OCI-LY7 (cell line): Measurements from ENCODE around the gene GNAL. TPM values are rescaled to one million over a fixed set of nuclear protein-coding genes. Genes with fewer than 3 reads are reported as not detected.

Source experiments
- BruUV-seq: library from RNA; stranded (reverse); fragments of 400-500 nt; replicated peaks from 2 replicates; lab custom pipeline; 2021; lab: Mats Ljungman, UMichigan
- CTCF ChIA-PET: fragments of 300-600 bp; sonication (Branson Sonifier 250); formaldehyde crosslinking; loops from one replicate; lab custom pipeline; 2022; ENCODE audit warnings: antibody characterized with exemption; ENCODE audit not compliant: unreplicated experiment; lab: Charles Lee
- POLR2A ChIA-PET: fragments of 300-600 bp; sonication (Branson Sonifier 250); formaldehyde crosslinking; loops from one replicate; lab custom pipeline; 2022; ENCODE audit warnings: antibody characterized with exemption; lab: Charles Lee
- DNase-seq: peaks from one replicate; pipeline ENCODE4 v3.0.0-alpha.2; 2015; ENCODE audit warnings: low spot score
- H2AFZ ChIP-seq: fragments of 200-600 bp; sonication (generic), shearing (Covaris generic); 2 replicates; pipeline ENCODE4 v1.6.1; 2014; ENCODE audit warnings: mild to moderate bottlenecking, antibody characterized with exemption, low read length, moderate library complexity
- H3K27ac ChIP-seq: fragments of 200-600 bp; sonication (generic); 2 replicates; pipeline ENCODE4 v1.5.1; 2014; ENCODE audit warnings: mixed run types, low read depth, mild to moderate bottlenecking, moderate library complexity, low read length, inconsistent platforms; ENCODE audit not compliant: poor library complexity, severe bottlenecking
- H3K36me3 ChIP-seq: fragments of 200-600 bp; sonication (generic); 2 replicates; pipeline ENCODE4 v1.6.1; 2014; ENCODE audit warnings: mild to moderate bottlenecking, antibody characterized with exemption, low read length, moderate library complexity, mixed read lengths; ENCODE audit not compliant: insufficient read depth
- H3K4me1 ChIP-seq: fragments of 200-600 bp; sonication (generic); 2 replicates; pipeline ENCODE4 v1.5.1; 2014; ENCODE audit warnings: mild to moderate bottlenecking, low read length; ENCODE audit not compliant: insufficient read depth, poor library complexity, severe bottlenecking
- H3K4me2 ChIP-seq: fragments of 200-600 bp; sonication (generic); 2 replicates; pipeline ENCODE4 v1.6.1; 2014; ENCODE audit warnings: mild to moderate bottlenecking, low read length
- H3K4me3 ChIP-seq: fragments of 200-600 bp; sonication (generic); 2 replicates; pipeline ENCODE4 v1.5.1; 2014; ENCODE audit warnings: mild to moderate bottlenecking, low read depth, low read length; ENCODE audit not compliant: poor library complexity, severe bottlenecking
- H3K79me2 ChIP-seq: fragments of 200-600 bp; sonication (generic); 2 replicates; pipeline ENCODE4 v1.6.1; 2016; ENCODE audit warnings: low read depth, mild to moderate bottlenecking, low read length, moderate library complexity, mixed read lengths; ENCODE audit not compliant: insufficient read depth
- H3K9me2 ChIP-seq: fragments of 200-600 bp; sonication (generic); 2 replicates; pipeline ENCODE4 v1.6.1; 2016; ENCODE audit warnings: mild to moderate bottlenecking, low read length, mixed read lengths; ENCODE audit not compliant: insufficient read depth
- H3K9me3 ChIP-seq: fragments of 200-600 bp; sonication (generic); 2 replicates; pipeline ENCODE4 v1.6.1; 2014; ENCODE audit warnings: mild to moderate bottlenecking, mixed run types, low read length, mixed read lengths
- H4K20me1 ChIP-seq: fragments of 200-600 bp; sonication (generic); 2 replicates; pipeline ENCODE4 v1.6.1; 2014; ENCODE audit warnings: mild to moderate bottlenecking, antibody characterized with exemption, low read length, moderate library complexity, mixed read lengths; ENCODE audit not compliant: insufficient read depth
- CTCF ChIP-seq: fragments of 200-600 bp; sonication (generic); conservative IDR thresholded peaks from 2 replicates; pipeline ENCODE4 v1.5.1; 2014; ENCODE audit warnings: mild to moderate bottlenecking, antibody characterized with exemption, low read length, moderate library complexity, mixed read lengths
- EZH2phosphoT487 ChIP-seq: fragments of 200-600 bp; sonication (generic); IDR thresholded peaks from 2 replicates; pipeline ENCODE4 v1.6.1; 2018; ENCODE audit warnings: low read depth, borderline replicate concordance, mild to moderate bottlenecking, mixed run types, antibody characterized with exemption, low read length, moderate library complexity, mixed read lengths
- intact Hi-C: fragments of 100-400 bp; cut with micrococcal nuclease; formaldehyde crosslinking; loops from one replicate; pipeline ENCODE4 v1.10.0; 2022; ENCODE audit not compliant: unreplicated experiment
- total RNA-seq, 2 experiments: library from RNA; depleted of rRNA in 1 of 2; stranded (reverse); fragments of >200 nt in 1 of 2; shearing (Covaris generic) in 1 of 2; gene quantifications; 2 replicates each; pipeline ENCODE4 v1.2.3, GENCODE V29; 2014 to 2022

GNAL gene
- total RNA-seq, 2 experiments from 2014 or later, result 0.03 to 0.25 TPM

GRCh38 chr18:11674119-11674518 is 14.9 kb upstream of the GNAL start:
- intact Hi-C loops, result no loop called here
- no peaks in the 10 kb centered on the region for H3K9me3 ChIP-seq
- no peak for TF ChIP-seq CTCF
- TF ChIP-seq EZH2phosphoT487, result no peak
- CTCF ChIA-PET, result no interaction called here
- H3K4me1 ChIP-seq, result no peaks in the 10 kb centered on the region
- no peak for DNase-seq
- H3K9me2 ChIP-seq, result no peaks in the 10 kb centered on the region
- no TSS peak for BruUV-seq
- H3K36me3 ChIP-seq, result no peaks in the 10 kb centered on the region
- H3K79me2 ChIP-seq, result no peaks in the 10 kb centered on the region
- H3K4me2 ChIP-seq, result no peak overlapping the region
- H3K27ac ChIP-seq, result no peak overlapping the region
- H3K4me3 ChIP-seq, result no peak overlapping the region
- H4K20me1 ChIP-seq, result no peaks in the 10 kb centered on the region
- no peak overlapping the region for H2AFZ ChIP-seq
- POLR2A ChIA-PET, result interaction anchor here (1.0 kb wide), 1 partner anchor 9 kb away, joined by 3 read pairs; no protein-coding TSS in a partner anchor

GRCh38 chr18:11676386-11676785 is 12.7 kb upstream of the GNAL start:
- no peaks in the 10 kb centered on the region for H3K36me3 ChIP-seq
- TF ChIP-seq CTCF (no peak), EZH2phosphoT487 (no peak)
- no peaks in the 10 kb centered on the region for H3K9me3 ChIP-seq
- H3K4me3 ChIP-seq, result no peak overlapping the region
- H3K79me2 ChIP-seq, result no peaks in the 10 kb centered on the region
- H3K27ac ChIP-seq, result no peak overlapping the region
- no peaks in the 10 kb centered on the region for H3K4me1 ChIP-seq
- no peaks in the 10 kb centered on the region for H4K20me1 ChIP-seq
- H3K9me2 ChIP-seq, result no peaks in the 10 kb centered on the region
- intact Hi-C loops, result no loop called here
- no peak overlapping the region for H3K4me2 ChIP-seq
- no peak for DNase-seq
- ChIA-PET POLR2A (no interaction called here), CTCF (no interaction called here)
- H2AFZ ChIP-seq, result no peak overlapping the region
- no TSS peak for BruUV-seq

GRCh38 chr18:11676867-11677266 is 12.2 kb upstream of the GNAL start:
- Histone ChIP-seq H3K79me2 (no peaks in the 10 kb centered on the region), H3K36me3 (no peaks in the 10 kb centered on the region), H3K4me3 (no peak overlapping the region), H3K4me1 (no peaks in the 10 kb centered on the region), H3K9me2 (no peaks in the 10 kb centered on the region), H3K4me2 (no peak overlapping the region), H2AFZ (no peak overlapping the region), H4K20me1 (no peaks in the 10 kb centered on the region), H3K9me3 (no peaks in the 10 kb centered on the region), H3K27ac (no peak overlapping the region)
- ChIA-PET POLR2A (interaction anchor here (1.6 kb wide), 1 partner anchor 8 kb away, joined by 3 read pairs; no protein-coding TSS in a partner anchor), CTCF (no interaction called here)
- TF ChIP-seq EZH2phosphoT487, result no peak
- no peak for TF ChIP-seq CTCF
- no TSS peak for BruUV-seq
- intact Hi-C loops, result no loop called here
- no peak for DNase-seq
